Activated T-cell treated with anti-CD3 and anti-CD28 coated beads, Interleukin-2, amount 50 U/mL, for 24 hours (primary cell): ENCODE data around the gene RELN.
"Not testable (repeated sequence)": the region's sequence is repeated elsewhere in the genome, so short reads cannot be mapped to it uniquely, and the experiment has no call there.

Source experiments
- DNase-seq: peaks from one replicate; pipeline ENCODE4 v3.0.0-alpha.2; 2020
- H3K27ac Mint-ChIP-seq: 2 replicates; pipeline ENCODE4 v1.8.0; 2020; ENCODE audit warnings: mild to moderate bottlenecking, mixed read lengths
- H3K27me3 Mint-ChIP-seq: 2 replicates; pipeline ENCODE4 v1.8.0; 2020; ENCODE audit warnings: mixed read lengths
- H3K36me3 Mint-ChIP-seq: 2 replicates; pipeline ENCODE4 v1.8.0; 2020; ENCODE audit warnings: low read depth, mixed read lengths
- H3K4me1 Mint-ChIP-seq: 2 replicates; pipeline ENCODE4 v1.8.0; 2020; ENCODE audit warnings: low read depth, mixed read lengths
- H3K4me3 Mint-ChIP-seq: 2 replicates; pipeline ENCODE4 v1.8.0; 2020; ENCODE audit warnings: mild to moderate bottlenecking, moderate library complexity, mixed read lengths
- H3K9me3 Mint-ChIP-seq: 2 replicates; pipeline ENCODE4 v1.8.0; 2020; ENCODE audit warnings: mixed read lengths

RELN gene

DNA sequence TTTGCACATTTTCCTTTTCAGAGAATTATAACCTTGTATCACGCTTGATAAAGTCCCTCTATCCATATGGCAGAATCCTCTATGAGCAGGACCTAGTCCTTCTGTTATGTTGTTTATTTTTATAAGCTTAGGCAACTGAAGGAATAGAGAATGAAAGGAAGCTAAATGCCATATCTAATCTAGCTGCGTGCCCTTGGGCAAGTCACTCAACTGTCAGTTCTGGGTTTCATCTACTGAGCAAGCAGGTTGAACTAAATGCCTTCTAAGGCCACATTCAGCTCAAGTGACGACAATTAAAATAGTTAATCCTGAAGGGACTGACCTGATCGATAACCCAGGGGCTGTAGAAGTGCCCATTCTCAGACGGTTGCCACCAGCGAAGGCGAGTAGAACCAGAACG is 449.6 kb downstream of the RELN start:
- Mint-ChIP-seq H3K4me1 (no peaks in the 10 kb centered on the region), H3K36me3 (no peaks in the 10 kb centered on the region), H3K27ac (no peak overlapping the region), H3K9me3 (no peaks in the 10 kb centered on the region), H3K27me3 (peaks cover 16% of the 10 kb centered on the region), H3K4me3 (no peak overlapping the region)
- DNase-seq: no peak

DNA sequence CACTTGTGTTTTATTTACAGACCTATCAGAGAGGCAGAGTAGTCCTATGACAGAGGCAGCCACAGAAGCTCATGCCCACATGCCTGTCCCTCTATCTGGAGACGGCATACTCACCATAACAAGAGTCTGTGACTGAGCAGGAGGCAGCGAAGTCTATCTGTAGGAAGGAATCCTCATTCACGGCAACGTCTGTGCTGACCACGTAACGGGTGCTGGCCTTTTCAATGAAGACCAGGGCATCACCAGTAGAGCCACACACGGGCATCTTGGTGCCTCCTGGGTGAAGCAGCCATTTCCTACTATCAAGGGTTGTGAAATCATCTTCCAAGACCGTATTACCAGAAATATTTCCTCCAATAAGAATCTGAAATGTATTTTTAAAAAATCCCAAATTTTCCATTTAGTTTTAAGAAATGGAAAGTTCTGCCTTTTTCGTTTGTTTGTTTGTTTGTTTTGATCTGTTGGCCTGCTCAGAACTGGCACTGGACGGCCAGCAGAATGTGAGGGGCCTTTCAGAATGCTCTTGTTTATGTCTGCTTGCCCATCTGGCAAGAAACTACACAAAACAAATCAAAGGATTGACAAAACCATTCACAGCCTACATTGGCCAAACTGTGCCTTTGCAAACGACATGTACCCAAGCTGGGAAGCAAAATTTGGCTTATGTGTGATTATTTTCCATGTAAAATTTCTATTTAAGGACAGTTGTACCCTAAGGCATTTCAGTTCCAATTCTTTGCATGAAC is 450.3 kb downstream of the RELN start:
- no peaks in the 10 kb centered on the region for H3K9me3 Mint-ChIP-seq
- no peak overlapping the region for H3K27ac Mint-ChIP-seq
- DNase-seq: no peak
- H3K4me3 Mint-ChIP-seq: no peak overlapping the region
- peaks cover 16% of the 10 kb centered on the region for H3K27me3 Mint-ChIP-seq
- H3K36me3 Mint-ChIP-seq: no peaks in the 10 kb centered on the region
- no peaks in the 10 kb centered on the region for H3K4me1 Mint-ChIP-seq

DNA sequence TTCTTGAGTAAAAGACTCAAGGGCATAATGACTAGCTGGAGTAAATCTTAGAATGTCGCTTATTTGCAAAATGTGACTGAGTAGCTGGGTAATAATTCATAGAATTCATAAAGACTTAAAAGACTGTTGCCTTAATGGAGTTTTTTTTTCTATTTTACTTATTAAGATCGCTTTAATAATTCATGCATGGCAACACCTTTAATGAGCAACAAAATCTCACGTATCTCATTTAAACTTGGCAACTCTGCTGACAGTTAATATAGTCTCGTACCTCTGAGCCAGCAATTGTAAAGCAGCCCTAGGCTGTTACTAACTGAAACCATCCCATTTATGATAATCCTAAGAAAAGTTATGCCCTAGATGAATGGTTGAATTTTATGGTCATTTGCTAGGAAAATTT is 455.7 kb downstream of the RELN start:
- Mint-ChIP-seq H3K36me3 (no peaks in the 10 kb centered on the region), H3K9me3 (no peaks in the 10 kb centered on the region), H3K27me3 (peaks cover 16% of the 10 kb centered on the region), H3K4me1 (no peaks in the 10 kb centered on the region), H3K4me3 (no peak overlapping the region), H3K27ac (no peak overlapping the region)
- DNase-seq: no peak

DNA sequence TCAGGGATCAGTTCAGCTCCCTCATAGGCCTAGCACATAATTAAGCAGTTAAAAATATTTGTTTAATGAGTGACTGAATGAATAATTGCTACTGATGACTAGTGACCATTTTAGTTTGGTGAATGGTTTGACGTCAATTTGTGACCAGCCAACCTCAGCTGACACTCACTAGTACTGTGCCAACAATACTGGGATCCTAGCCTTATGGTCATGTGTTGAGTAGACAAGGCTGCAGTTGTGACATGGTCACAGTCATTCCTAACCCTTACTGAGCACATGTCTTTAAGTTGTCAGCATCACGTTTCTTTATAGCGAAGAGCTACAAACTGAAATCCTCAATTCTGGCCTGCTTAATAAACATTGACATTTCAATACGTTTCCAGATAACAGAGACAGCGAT is 456.5 kb downstream of the RELN start:
- Mint-ChIP-seq H3K27ac (no peak overlapping the region), H3K36me3 (no peaks in the 10 kb centered on the region), H3K4me1 (no peaks in the 10 kb centered on the region), H3K27me3 (peaks cover 13% of the 10 kb centered on the region), H3K4me3 (no peak overlapping the region), H3K9me3 (no peaks in the 10 kb centered on the region)
- no peak for DNase-seq

DNA sequence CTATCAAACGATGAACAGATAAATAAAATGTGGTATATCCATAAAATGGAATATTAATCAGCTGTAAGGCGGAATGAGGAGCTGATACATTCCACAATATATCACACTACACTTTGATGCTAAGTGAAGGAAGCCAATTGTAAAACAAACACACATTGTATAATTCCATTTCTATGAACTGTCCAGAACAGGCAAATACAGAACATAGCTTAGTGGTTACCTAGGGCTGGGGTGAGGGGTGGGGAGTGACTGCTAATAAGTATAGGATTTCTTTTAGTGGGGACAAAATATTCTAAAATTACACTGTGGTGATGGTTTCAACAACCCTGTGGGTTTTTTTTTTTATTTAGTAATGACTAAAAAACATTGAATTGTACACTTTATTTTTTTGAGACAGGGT is 461.3 kb downstream of the RELN start:
- H3K9me3 Mint-ChIP-seq: no peaks in the 10 kb centered on the region
- no peak overlapping the region for H3K4me3 Mint-ChIP-seq
- no peak for DNase-seq
- H3K27me3 Mint-ChIP-seq: peaks cover 15% of the 10 kb centered on the region
- no peak overlapping the region for H3K27ac Mint-ChIP-seq
- H3K36me3 Mint-ChIP-seq: no peaks in the 10 kb centered on the region
- no peaks in the 10 kb centered on the region for H3K4me1 Mint-ChIP-seq

DNA sequence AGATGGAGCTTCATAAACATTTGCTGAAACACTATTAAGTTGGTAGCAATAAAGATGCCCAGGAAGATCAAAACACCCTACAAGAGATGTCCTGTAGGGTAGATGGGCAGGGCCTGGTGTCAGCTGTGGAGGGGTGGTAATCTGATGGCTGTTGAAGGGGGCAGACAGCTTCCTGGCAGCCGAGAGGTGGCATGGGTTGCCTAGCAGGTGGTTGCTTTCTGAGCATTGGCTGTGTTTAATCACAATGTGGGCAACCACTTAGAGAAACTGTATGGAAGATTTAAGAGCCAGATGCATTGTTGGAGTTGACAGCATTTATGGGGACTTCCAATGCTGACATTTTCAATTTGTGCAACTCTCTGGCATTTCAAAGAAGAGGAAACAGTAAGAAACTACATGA is 463.5 kb downstream of the RELN start:
- Mint-ChIP-seq H3K27me3 (peaks cover 13% of the 10 kb centered on the region), H3K36me3 (no peaks in the 10 kb centered on the region), H3K9me3 (no peaks in the 10 kb centered on the region), H3K27ac (no peak overlapping the region), H3K4me3 (no peak overlapping the region), H3K4me1 (no peaks in the 10 kb centered on the region)
- DNase-seq: no peak

DNA sequence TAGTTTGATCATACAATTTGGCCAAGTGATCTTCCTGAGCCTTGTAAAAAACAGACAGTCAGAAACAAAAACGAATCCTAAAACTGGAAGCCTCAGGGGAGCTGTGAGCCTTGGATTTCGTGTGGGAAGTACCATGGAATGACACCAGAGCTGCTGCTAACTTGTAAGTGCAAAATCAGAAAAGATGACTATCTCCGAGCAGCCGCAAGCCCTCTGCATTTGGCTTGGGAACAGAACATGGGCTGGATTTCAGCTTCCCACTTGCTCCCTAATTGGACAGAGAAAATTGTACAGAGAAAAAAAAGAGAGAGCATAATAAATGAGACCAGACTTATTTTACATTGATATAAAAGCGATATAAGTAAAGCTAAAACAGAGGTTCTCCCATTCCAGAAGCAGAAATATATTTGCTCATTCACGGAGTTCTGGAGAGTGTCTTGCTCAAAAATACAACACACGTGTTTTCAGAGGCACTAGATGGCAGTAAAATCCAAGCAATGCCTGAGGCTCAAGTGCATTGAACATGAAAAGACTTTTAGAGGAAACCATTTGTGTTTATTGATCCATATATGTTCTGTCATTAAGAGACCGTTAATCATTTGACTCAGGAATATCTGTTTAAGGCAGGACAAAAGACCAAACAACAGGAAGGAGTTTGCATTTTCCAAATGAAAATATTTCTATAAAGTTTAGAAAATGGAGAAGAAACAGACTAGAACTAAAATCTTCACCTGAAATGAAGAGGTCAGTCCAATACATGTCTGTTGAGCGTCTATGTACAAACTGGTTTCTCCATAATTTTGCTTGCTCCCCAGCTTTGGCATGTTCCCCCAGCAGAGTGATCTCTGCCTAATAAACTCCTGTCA is 465.2 kb downstream of the RELN start:
- Mint-ChIP-seq H3K9me3 (no peaks in the 10 kb centered on the region), H3K27me3 (peaks cover 16% of the 10 kb centered on the region), H3K36me3 (no peaks in the 10 kb centered on the region), H3K4me3 (no peak overlapping the region), H3K4me1 (no peaks in the 10 kb centered on the region), H3K27ac (no peak overlapping the region)
- DNase-seq: no peak

DNA sequence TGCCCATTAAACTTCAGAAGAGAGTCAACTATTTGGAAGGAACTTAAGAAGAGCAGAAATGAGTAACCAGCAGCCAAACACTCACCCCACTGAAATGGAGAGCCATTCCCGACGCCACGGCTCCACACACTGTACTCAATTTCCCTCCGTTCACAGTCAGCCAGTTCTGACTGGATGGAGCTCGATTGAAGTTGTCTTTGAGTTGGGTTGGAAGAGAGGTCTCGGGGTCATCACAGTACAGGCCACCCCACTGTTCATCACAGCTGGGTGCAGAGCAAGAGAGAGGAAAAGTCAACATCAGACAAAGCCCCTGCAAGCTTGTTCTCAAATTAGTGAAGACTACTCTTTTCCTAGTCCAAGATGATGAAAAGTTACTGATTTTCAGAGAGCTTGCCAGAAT is 467.5 kb downstream of the RELN start:
- H3K36me3 Mint-ChIP-seq: no peaks in the 10 kb centered on the region
- H3K27ac Mint-ChIP-seq: no peak overlapping the region
- no peak overlapping the region for H3K4me3 Mint-ChIP-seq

DNA sequence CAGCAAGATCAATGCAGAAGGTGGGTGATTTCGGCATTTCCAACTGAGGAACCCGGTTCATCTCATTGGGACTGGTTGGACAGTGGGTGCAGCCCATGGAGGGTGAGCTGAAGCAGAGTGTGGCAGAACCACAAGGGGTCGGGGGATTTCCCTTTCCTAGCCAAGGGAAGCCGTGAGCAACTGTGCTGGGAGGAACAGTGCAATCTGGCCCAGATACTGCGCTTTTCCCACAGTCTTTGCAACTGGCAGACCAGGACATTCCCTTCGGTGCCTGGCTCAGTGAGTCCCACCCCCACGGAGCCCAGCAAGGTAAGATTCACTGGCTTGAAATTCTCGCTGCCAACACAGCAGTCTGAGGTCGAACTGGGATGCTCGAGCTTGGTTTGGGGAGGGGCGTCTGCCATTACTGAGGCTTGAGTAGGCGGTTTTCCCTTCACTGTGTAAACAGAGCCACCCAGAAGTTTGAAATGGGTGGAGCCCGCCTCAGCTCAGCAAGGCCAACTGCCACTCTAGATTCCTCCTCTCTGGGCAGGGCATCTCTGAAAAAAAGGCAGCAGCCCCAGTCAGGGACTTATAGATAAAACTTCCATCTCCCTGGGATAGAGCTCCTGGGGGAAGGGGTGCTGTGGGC is 484.8 kb downstream of the RELN start:
- DNase-seq: no peak
- H3K9me3 Mint-ChIP-seq: no peaks in the 10 kb centered on the region
- H3K36me3 Mint-ChIP-seq: no peaks in the 10 kb centered on the region
- no peaks in the 10 kb centered on the region for H3K4me1 Mint-ChIP-seq
- H3K4me3 Mint-ChIP-seq: no peak overlapping the region
- no peak overlapping the region for H3K27ac Mint-ChIP-seq
- peaks cover 30% of the 10 kb centered on the region for H3K27me3 Mint-ChIP-seq

More for the DNA sequence above, 467.5 kb downstream of the RELN start:
- H3K27me3 Mint-ChIP-seq: peaks cover 18% of the 10 kb centered on the region
- no peaks in the 10 kb centered on the region for H3K9me3 Mint-ChIP-seq
- no peaks in the 10 kb centered on the region for H3K4me1 Mint-ChIP-seq
- no peak for DNase-seq

DNA sequence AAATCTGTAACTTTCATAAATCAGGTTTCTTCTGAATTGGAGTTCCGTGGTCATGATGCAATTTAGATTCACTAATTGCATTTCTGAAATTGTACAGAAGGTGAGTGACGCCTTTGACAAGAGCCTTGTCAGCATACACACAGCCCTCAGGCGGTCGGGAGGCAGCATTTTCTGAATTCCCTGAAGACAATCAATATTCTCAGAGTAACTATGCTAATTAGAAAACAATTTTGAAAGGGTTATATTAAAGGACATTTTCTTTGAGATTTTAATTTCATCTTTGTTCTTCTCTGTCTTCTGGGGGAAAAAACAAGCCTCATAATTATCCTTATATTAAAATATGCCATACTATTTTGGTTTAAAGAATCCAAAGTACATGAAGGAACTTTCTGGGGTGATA is 488.3 kb downstream of the RELN start:
- peaks cover 29% of the 10 kb centered on the region for H3K27me3 Mint-ChIP-seq
- H3K27ac Mint-ChIP-seq: no peak overlapping the region
- H3K4me3 Mint-ChIP-seq: no peak overlapping the region
- H3K9me3 Mint-ChIP-seq: no peaks in the 10 kb centered on the region
- H3K4me1 Mint-ChIP-seq: no peaks in the 10 kb centered on the region
- DNase-seq: no peak
- no peaks in the 10 kb centered on the region for H3K36me3 Mint-ChIP-seq

DNA sequence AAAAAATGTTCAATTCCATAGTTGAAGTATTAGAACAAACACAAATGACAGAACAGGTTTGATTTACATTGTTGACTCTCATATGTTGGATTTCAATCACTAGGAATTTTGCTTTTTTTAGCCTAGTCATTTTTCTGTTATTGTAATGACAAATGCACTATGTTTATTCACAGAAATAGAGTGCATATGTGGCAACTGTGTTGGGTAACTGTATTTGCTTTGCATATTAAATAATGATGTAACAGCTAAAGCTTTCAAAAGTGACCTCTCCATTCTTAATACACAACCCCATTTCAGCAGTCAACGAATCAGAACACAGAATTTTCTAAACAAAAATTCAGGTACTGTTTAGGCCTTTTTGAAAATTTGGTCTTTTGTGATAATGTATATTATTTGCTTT is 489.5 kb downstream of the RELN start:
- Mint-ChIP-seq H3K36me3 (no peaks in the 10 kb centered on the region), H3K4me3 (no peak overlapping the region), H3K27ac (no peak overlapping the region), H3K4me1 (no peaks in the 10 kb centered on the region), H3K27me3 (peaks cover 25% of the 10 kb centered on the region), H3K9me3 (no peaks in the 10 kb centered on the region)
- no peak for DNase-seq

DNA sequence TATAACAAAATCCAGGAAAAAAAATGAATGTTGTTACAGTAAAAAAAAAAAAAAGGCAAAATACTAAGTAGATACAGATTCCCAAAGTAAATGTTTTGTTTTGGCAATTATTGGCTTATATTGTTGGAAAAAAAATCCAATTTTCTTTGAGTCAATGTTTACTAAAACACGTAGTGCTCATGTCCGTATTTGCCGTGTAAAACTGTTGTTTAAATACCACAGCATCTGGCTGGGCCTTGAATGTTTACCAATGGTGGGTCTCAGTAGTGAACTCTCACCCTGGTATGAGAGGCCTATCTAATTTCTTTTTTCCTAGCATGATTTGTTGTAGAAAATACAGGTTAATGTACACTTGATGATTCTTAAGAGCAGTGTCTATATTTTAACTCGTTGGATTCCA is 502.0 kb downstream of the RELN start:
- Mint-ChIP-seq H3K27ac (no peak overlapping the region), H3K27me3 (peaks cover 18% of the 10 kb centered on the region), H3K4me3 (no peak overlapping the region), H3K4me1 (no peaks in the 10 kb centered on the region), H3K9me3 (no peaks in the 10 kb centered on the region), H3K36me3 (no peaks in the 10 kb centered on the region)
- no peak for DNase-seq

DNA sequence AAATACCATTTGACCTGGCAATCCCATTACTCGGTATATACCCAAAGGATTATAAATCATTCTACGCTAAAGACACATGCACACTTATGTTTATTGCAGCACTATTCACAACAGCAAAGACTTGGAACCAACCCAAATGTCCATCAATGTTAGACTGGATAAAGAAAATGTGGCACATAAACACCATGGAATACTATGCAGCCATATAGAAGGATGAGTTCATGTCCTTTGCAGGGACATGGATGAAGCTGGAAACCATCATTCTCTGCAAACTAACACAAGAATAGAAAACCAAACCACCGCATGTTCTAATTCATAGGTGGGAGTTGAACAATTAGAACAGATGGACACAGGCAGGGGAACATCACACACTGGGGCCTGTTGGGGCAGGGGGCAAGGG is 502.6 kb downstream of the RELN start:
- not testable (repeated sequence) for DNase-seq, H3K4me1 Mint-ChIP-seq, H3K36me3 Mint-ChIP-seq, H3K4me3 Mint-ChIP-seq, H3K27ac Mint-ChIP-seq, H3K9me3 Mint-ChIP-seq
- peaks cover 19% of the 10 kb centered on the region for H3K27me3 Mint-ChIP-seq

DNA sequence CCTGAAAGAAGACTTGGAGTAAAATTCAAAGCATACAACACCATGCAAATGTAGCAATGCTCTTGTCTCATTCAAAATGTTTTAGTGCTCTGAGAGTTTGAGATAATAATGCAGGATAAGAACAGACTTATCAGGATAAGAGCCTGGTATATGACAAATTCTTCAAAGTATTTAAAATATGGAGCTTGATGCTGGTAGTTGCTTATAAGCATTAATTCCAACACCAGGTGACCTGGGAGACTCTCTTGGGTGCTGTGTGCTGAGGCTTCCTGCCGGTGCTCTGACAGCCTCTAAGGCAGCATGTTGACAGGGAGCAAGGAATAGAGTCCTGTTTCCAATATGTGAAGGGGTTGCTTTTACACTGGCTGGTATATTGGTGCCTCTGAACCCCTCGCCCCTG is 508.7 kb downstream of the RELN start:
- no peak for DNase-seq
- H3K36me3 Mint-ChIP-seq: no peaks in the 10 kb centered on the region
- H3K4me1 Mint-ChIP-seq: no peaks in the 10 kb centered on the region
- no peak overlapping the region for H3K4me3 Mint-ChIP-seq
- no peak overlapping the region for H3K27ac Mint-ChIP-seq
- H3K9me3 Mint-ChIP-seq: no peaks in the 10 kb centered on the region
- peaks cover 30% of the 10 kb centered on the region for H3K27me3 Mint-ChIP-seq

DNA sequence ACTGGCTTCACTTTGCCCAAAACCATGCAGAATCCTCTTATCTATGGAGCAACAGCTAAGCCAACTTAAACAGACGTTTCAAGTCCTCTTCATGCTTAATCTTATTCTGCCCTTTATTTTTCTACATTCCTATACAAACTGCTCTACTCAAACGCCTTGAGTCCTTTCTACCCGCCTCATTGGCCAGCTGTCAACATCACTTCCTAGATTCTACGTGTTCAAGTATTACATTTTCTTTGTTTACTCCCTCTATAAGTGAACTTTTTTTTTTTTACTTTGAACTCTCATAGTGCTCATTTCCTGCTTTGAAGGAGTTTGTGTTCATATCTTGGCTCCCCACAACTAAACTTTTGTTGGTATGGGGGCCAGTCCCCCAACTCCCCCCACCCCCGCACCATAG is 514.5 kb downstream of the RELN start:
- Mint-ChIP-seq H3K4me3 (no peak overlapping the region), H3K27me3 (peaks cover 37% of the 10 kb centered on the region), H3K9me3 (no peaks in the 10 kb centered on the region), H3K36me3 (no peaks in the 10 kb centered on the region), H3K27ac (no peak overlapping the region), H3K4me1 (no peaks in the 10 kb centered on the region)
- DNase-seq: no peak
